Measurements from ENCODE around the gene ELP2. TPM values are rescaled to one million over a fixed set of nuclear protein-coding genes. Genes with fewer than 3 reads are reported as not detected.
A peak's percentile ranks its signal among the peaks of the same experiment; 100 is the strongest.

Gene ELP2
- total RNA-seq, 1 experiment from 2014 or later = 100 TPM

GRCh38 chr18:36153203-36153602 is 23.5 kb downstream of the ELP2 start:
- ChIA-PET POLR2A (interaction anchor here (0.9 kb wide), 1 partner anchor 19 kb away, joined by 3 read pairs; no protein-coding TSS in a partner anchor), CTCF (no interaction called here)
- intact Hi-C loops (cut with micrococcal nuclease) = no loop called here
- Mint-ChIP-seq H3K9me3 (ENCODE audit: unreplicated experiment) (no peaks in the 10 kb centered on the region), H3K4me3 (ENCODE audit: unreplicated experiment) (no peak overlapping the region), H3K27ac (ENCODE audit: low read depth, unreplicated experiment) (no peak overlapping the region), H3K36me3 (ENCODE audit: insufficient read depth, unreplicated experiment) (peaks cover 87% of the 10 kb centered on the region), H3K27me3 (ENCODE audit: insufficient read depth, unreplicated experiment) (no peaks in the 10 kb centered on the region), H3K4me1 (ENCODE audit: insufficient read depth, unreplicated experiment) (no peaks in the 10 kb centered on the region)
- no peak for DNase-seq (ENCODE audit: unreplicated experiment)
- no TSS peak for BruUV-seq (replicated peaks)
- TF ChIP-seq CTCF (IDR thresholded peaks at IDR 0.05; ENCODE audit: unreplicated experiment) = no peak

GRCh38 chr18:36153771-36154170 is 24.1 kb downstream of the ELP2 start:
- H3K9me3 Mint-ChIP-seq (ENCODE audit: unreplicated experiment) = no peaks in the 10 kb centered on the region
- no peak overlapping the region for H3K4me3 Mint-ChIP-seq (ENCODE audit: unreplicated experiment)
- POLR2A ChIA-PET = interaction anchor here (0.9 to 1.0 kb wide), 2 partner anchors 20 to 25 kb away, joined by 3 read pairs; partner anchors contain the start of gene SLC39A6
- BruUV-seq (replicated peaks) = no TSS peak
- CTCF ChIA-PET = no interaction called here
- intact Hi-C loops (cut with micrococcal nuclease) = no loop called here
- H3K4me1 Mint-ChIP-seq (ENCODE audit: insufficient read depth, unreplicated experiment) = no peaks in the 10 kb centered on the region
- no peak for DNase-seq (ENCODE audit: unreplicated experiment)
- H3K36me3 Mint-ChIP-seq (ENCODE audit: insufficient read depth, unreplicated experiment) = peaks cover 87% of the 10 kb centered on the region
- no peak overlapping the region for H3K27ac Mint-ChIP-seq (ENCODE audit: low read depth, unreplicated experiment)
- H3K27me3 Mint-ChIP-seq (ENCODE audit: insufficient read depth, unreplicated experiment) = no peaks in the 10 kb centered on the region
- TF ChIP-seq CTCF (IDR thresholded peaks at IDR 0.05; ENCODE audit: unreplicated experiment) = no peak

GRCh38 chr18:36155851-36156757 is 26.4 kb downstream of the ELP2 start:
- intact Hi-C loops (cut with micrococcal nuclease) = no loop called here
- ChIA-PET CTCF (interaction anchor here (0.9 to 1.7 kb wide), 6 partner anchors 9 to 139 kb away, joined by 3 read pairs; no protein-coding TSS in a partner anchor), POLR2A (interaction anchor here (1.2 to 1.8 kb wide), 3 partner anchors 9 to 26 kb away, joined by 3 to 6 read pairs (median 3); partner anchors contain the start of genes ELP2 and SLC39A6)
- H3K36me3 Mint-ChIP-seq (ENCODE audit: insufficient read depth, unreplicated experiment) = peaks cover 87% of the 10 kb centered on the region
- H3K9me3 Mint-ChIP-seq (ENCODE audit: unreplicated experiment) = no peaks in the 10 kb centered on the region
- no peak for DNase-seq (ENCODE audit: unreplicated experiment)
- no peak overlapping the region for H3K4me3 Mint-ChIP-seq (ENCODE audit: unreplicated experiment)
- no peaks in the 10 kb centered on the region for H3K27me3 Mint-ChIP-seq (ENCODE audit: insufficient read depth, unreplicated experiment)
- H3K27ac Mint-ChIP-seq (ENCODE audit: low read depth, unreplicated experiment) = no peak overlapping the region
- no TSS peak for BruUV-seq (replicated peaks)
- no peaks in the 10 kb centered on the region for H3K4me1 Mint-ChIP-seq (ENCODE audit: insufficient read depth, unreplicated experiment)
- TF ChIP-seq CTCF (IDR thresholded peaks at IDR 0.05; ENCODE audit: unreplicated experiment) = no peak

- H3K27me3 Mint-ChIP-seq (ENCODE audit: insufficient read depth, unreplicated experiment) = no peaks in the 10 kb centered on the region
- peaks cover 87% of the 10 kb centered on the region for H3K36me3 Mint-ChIP-seq (ENCODE audit: insufficient read depth, unreplicated experiment)
- no peaks in the 10 kb centered on the region for H3K4me1 Mint-ChIP-seq (ENCODE audit: insufficient read depth, unreplicated experiment)
- ChIA-PET CTCF (interaction anchor here (0.5 to 0.9 kb wide), 5 partner anchors 11 to 425 kb away, joined by 3 to 5 read pairs (median 3); no protein-coding TSS in a partner anchor), POLR2A (no interaction called here)
- intact Hi-C loops (cut with micrococcal nuclease) = no loop called here
- DNase-seq (ENCODE audit: unreplicated experiment) = no peak
- H3K27ac Mint-ChIP-seq (ENCODE audit: low read depth, unreplicated experiment) = peak overlapping the region; percentile 2
- no peaks in the 10 kb centered on the region for H3K9me3 Mint-ChIP-seq (ENCODE audit: unreplicated experiment)
- no peak overlapping the region for H3K4me3 Mint-ChIP-seq (ENCODE audit: unreplicated experiment)
- BruUV-seq (replicated peaks) = no TSS peak
- no peak for TF ChIP-seq CTCF (IDR thresholded peaks at IDR 0.05; ENCODE audit: unreplicated experiment)
Observed at GRCh38 chr18:36157441-36157840, 27.7 kb downstream of the ELP2 start.
